ENCODE data around the gene KLHL6.

KLHL6 gene

GRCh38 chr3:183563536-183563874 is 8.0 kb upstream of the KLHL6 start:
- DNase-seq, result no peak

- peak in 3 of 4 experiments; percentile 43 to 49 (median 44) for DNase-seq
Measured at GRCh38 chr3:183560607-183561006, 5.1 kb upstream of the KLHL6 start.

DNA sequence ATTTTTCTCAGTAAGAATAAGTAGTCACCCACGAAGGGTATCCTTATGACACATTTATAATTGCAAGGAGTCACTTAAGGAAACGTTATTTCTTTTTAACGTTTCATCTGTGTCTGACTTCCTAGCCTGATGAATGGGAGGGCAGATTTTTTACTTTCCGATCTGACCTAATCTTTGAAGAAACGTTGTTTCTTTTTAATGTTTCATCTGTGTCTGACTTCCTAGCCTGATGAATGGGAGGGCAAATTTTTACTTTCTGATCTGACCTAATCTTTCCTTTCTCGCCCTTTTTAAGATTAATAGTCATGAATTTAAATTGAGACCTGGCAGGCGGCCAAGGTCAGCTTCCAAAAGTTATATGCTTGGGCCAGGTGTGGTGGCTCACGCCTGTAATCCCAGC is 3.0 kb upstream of the KLHL6 start:
- no peak for DNase-seq

- no peak for DNase-seq
Measured at GRCh38 chr3:183556722-183557121, 1.2 kb upstream of the KLHL6 start.

DNA sequence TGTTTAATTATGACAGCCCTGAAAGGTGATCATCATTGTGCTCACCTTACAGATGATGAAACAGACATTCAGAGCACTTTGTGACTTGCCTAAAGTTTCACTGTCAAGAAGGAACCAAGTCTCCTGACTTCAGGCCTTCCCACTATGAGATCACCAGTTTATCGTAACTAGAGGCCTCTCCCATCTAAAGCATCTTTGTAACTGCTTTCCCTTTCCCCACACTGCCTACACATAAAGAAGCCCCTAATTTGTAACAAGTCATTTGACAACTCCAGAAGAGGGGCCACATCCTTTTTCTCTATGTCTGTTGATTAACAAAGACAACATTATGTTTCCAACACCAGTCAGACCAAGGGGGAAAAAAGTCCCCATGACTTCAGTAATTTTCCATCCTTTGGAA is 1.1 kb downstream of the KLHL6 start:
- DNase-seq, result peak; percentile 69 to 88 (median 82)

DNA sequence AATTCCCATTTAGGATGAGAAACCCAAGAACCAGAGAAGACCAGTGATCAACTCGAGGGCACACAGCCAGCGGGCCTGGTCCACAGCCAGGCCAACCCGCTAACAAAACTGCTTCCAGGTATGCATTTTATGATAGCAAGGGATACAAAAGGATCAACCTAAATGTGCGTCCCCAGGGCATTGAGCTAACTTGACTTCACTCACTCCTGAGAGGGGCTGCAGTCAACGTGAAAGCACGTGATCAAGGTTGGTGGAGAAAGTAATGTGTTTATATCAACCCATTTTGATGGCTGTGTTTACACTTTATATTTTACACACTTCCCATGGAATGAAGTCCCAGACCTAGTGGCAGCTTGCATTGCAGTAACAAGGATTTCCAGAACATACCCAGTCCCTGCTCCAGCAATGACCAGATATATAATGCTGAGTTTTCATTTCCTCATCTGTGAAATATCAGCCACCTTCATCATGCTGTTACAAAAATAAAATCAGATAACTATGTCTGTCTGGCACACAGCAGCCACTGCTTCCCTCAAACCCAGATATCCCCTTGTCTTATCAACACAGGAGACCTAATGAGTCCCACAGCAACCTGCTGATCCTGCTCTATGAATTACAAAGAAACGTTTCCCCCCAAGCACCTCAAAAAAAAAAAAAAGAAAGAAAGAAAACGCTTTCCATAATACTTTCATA is 2.0 kb downstream of the KLHL6 start:
- no peak for DNase-seq

DNA sequence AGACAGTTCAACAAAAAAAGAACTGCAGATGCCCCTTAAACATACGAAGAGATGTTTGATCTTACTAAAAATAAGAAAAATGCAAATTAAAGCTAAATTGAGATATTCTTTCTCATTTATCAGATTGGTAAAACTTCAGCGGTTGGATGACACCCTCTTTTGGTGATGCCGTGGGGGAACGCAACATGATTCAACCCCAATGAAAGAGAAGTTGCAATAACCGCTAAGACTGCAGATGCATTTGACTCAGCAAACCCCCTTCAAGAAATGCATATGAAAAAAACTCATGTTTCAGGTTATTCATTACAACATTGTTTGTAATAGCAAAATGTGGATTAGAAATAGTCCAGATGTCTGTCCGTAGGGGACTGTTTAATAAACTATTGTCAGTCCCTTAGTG is 3.6 kb downstream of the KLHL6 start:
- peak; percentile 60 to 82 (median 72) for DNase-seq

DNA sequence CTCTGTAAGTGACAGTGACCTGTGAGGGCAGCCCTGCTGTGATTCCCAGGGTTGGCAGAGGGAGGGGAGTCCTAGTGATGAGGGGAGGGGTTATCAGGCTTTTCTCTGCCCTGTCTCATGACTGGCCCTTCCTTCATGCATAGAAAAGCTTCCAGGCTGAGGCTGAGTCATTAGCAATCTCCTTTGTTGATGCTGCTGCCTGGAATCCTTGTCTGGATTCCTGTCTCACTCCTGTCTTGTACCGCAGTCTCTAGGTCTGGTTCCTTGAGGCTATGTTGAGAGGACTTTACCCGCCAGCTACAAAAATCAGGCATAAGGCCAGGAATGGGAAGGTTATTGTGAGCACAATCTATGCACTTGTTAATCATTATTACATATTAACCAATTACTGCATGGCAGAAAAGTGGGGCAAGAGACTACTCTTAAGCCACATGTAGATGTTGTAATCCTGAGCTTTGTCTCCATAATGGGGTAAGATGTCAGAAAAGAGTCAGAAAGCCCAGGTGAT is 7.2 kb downstream of the KLHL6 start:
- DNase-seq, result peak in 1 of 4 experiments; percentile 47

DNA sequence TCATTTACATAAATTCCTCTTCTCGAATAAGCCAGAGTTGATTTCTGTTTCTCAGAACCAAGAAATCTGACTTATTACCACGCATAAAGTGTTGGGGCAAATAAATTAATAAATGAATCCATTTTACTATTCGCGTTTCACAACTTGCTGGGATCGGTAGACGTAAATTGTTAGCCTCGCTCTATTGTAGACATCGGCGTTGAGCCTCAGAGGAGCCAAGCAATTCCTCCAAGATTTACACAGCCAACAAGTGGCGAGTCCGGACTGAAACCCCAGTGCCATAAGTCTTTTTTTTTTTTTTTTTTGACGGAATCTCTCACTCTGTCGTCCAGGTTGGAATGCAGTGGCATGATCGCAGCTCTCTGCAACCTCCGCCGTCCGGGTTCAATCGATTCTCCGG is 8.9 kb downstream of the KLHL6 start:
- no peak for DNase-seq

- DNase-seq, result peak; percentile 58 to 74 (median 67)
Measured at GRCh38 chr3:183545708-183546107, 9.8 kb downstream of the KLHL6 start.

DNA sequence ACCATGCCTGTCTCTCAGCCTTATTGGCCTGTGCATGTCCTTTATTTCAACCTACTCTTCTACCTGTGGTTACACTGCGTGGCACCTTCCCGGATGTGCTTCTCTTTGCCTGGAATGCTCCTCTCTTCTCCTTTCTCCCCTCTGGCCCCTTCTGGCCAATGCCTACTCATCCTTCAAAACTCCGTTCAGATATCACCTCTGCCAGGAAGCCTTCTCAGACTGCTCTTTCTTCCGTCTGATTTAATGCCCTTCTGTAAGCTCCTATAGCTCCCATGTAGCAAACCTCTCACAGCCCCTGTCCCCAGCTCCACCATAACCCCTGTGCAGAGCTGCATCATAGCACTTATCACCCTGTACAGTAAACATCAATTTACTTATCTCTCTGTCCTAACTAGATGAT is 13.2 kb downstream of the KLHL6 start:
- no peak for DNase-seq

DNA sequence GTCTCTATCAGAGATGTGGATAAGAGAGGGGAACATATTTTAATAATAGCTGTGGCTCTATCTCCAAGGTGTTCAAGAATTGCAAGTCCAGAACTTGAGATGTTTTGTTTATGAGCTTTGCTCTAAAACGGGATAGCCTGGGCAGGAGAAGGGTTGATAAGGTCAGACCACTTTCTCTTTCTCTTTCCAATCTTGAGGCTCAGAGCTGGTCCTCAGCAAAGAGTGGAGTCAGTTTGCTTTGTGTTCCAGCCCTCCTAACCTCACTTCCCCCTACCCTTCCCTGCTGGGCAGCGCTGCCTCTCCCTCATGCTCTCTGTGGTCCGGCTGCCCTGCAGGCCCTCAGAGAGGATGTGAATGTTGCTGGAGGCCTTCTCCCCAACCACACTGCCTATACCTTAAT is 13.8 kb downstream of the KLHL6 start:
- peak; percentile 51 to 66 (median 62) for DNase-seq

GRCh38 chr3:183541235-183541655 is 14.3 kb downstream of the KLHL6 start:
- DNase-seq, result no peak

DNA sequence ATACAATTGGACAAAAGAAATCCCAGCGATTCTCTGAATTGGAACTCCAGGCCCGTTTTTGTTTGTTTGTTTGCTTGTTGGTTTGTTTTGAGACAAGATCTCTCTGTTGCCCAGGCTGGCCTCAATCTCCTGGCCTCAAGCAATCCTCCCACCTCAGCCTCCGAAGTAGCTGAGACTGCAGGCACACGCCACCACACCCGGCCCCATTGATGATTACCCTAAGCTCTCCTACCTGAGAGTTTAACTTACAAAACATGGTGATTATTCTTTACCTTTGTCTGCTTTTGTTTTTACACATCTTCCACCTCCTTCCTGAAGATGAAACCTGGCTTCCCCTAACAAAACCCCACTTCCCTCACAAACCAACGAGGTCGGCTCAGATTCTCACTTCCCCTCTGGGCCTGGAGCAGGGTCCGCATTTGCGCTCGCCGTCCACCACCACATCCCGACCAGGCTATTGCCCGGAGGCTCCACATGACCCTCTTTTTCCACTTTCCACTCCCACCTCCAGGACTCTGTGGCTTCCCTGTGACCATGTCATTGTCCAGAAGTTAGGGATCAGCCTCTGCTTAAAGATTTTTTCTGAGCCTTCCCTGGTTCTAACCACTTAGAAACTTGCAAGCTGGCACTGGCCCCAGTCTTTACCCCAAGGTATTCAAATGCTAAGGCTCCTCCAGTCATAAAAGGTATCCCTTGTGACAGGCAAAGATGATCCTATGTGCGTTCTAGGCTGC is 14.8 kb downstream of the KLHL6 start:
- DNase-seq, result peak; percentile 76 to 88 (median 82)

GRCh38 chr3:183539811-183540210 is 15.7 kb downstream of the KLHL6 start:
- DNase-seq, result peak in 3 of 4 experiments; percentile 40 to 65 (median 64)

GRCh38 chr3:183538486-183538885 is 17.0 kb downstream of the KLHL6 start:
- DNase-seq, result no peak

DNA sequence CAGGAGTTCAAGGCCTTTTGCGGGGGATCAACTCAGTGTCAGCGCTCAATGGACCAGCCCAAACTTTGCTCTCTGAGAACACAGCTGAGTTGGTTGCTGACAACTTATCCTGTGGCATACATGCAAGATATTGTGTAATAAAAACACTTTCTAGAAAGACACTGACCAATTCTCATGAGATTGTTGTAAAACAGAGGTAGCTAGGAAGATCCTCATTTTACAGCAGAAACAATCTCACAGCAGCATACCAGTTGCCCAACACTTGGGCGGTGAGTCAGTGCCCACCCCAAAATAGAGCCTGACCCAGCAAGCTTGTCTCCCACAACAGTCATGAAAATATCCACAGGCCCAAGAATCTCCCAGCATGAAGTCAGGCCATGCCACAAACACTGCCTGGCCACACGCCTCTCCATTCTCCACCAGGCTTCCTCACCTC is 18.2 kb downstream of the KLHL6 start:
- DNase-seq, result peak; percentile 94 to 99 (median 96)

DNA sequence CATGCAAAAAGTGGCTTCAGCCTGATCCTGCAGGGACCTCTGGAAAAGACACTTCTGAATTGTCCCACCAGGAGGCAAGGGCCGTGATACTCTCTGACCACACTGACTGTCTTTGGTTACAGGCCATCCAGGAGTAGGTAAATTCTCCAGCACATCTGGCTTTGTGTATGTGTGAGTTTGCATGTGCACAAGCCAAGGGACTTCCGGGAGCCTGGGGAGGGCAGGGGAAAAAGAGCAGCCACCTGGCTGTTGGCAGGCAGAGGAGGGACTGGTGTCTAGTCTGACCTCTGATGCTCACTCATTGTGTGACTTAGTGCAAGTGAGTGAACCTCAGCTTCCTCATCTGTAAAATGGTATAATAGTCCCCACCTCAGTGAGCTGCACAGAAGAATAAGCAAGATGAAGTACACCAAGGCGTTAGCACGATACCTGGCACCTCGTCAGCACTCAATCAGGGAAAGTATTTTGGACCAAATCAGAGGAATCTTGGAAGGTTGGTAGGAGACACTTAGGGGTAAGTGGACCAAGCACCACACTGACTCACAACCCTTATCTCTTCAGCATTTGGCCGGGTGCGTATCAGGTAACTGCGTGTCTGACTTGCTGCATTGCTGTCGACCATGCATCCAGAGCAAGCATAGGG is 19.1 kb downstream of the KLHL6 start:
- no peak for DNase-seq

GRCh38 chr3:183534249-183534648 is 21.3 kb downstream of the KLHL6 start:
- peak in 1 of 4 experiments; percentile 38 for DNase-seq

- DNase-seq, result peak in 2 of 4 experiments; percentile 54 to 63
Measured at GRCh38 chr3:183533412-183534132, 21.9 kb downstream of the KLHL6 start.

DNA sequence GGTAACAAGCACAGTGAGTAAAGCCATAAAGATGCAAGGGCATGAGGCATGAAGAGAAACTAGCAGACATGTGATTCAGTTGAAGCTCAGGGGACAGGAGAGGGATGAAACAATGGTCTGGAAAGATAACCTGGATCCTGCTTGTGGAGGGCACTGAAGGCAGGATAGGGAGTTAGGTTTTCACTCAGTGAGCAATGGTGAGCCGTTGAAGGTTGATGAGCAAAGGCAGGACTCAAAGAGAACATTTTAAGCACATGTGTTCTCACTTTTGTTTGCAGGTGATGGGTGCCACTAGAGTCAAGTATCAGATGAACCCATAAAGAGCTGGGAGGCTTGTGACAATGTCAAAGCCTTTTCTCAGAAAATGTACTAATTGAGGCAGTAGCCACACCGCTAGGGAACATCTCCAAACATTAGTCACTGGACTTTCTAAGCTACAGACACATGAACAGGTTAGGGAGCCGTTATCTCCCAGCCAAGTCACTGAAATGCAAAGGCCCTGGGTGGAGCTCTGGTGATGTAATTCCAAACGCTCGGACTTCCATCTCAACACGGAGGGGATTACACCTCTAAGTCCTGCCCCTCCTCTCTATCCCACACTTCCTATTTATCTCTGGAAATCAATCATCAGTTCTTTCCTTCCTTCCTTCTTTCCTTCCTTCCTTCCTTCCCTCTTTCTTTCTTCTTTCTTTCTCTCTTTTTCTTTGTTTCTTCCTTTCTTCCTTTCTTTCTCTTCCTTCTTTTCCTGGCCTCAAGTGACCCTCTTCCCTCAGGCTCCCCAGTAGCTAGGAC is 22.7 kb downstream of the KLHL6 start:
- DNase-seq, result no peak

GRCh38 chr3:183529717-183530116 is 25.8 kb downstream of the KLHL6 start:
- no peak for DNase-seq

All from suppressor macrophage (primary cell).